Head of caudate nucleus (tissue), 42 donors: ENCODE results near the gene IL1R1.

Experiments
- DNase-seq, 42 donors: peaks; one replicate each; pipeline versions ENCODE4 v3.0.0 to v3.0.0-alpha.2; 2020 to 2021; ENCODE audit warnings: mixed read lengths in 7 of 42
- intact Hi-C: fragments of 100-400 bp; cut with DNase I; formaldehyde crosslinking; loops from one replicate; pipeline ENCODE4 v1.15.0; 2022

IL1R1 gene

GRCh38 chr2:102229141-102229769 is 86.7 kb downstream of the IL1R1 start:
- intact Hi-C loops: no loop called here
- DNase-seq: no peak
